Activated CD4-positive, alpha-beta T cell treated with anti-CD3 and anti-CD28 coated beads, Interleukin-10, Interleukin-2, amounts not matched to agents 100 ng/mL and 50 ng/mL, durations not matched to agents 16 hours and 8 hours (primary cell): Measurements from ENCODE around the gene FERMT2.
"Not testable (repeated sequence)": the region's sequence is repeated elsewhere in the genome, so short reads cannot be mapped to it uniquely, and the experiment has no call there.

Source experiments
- DNase-seq: peaks from one replicate; pipeline ENCODE4 v3.0.0-alpha.2; 2020

FERMT2 gene

GRCh38 chr14:52898496-52898895, 52.4 kb downstream of the FERMT2 start:
- no peak for DNase-seq

DNA sequence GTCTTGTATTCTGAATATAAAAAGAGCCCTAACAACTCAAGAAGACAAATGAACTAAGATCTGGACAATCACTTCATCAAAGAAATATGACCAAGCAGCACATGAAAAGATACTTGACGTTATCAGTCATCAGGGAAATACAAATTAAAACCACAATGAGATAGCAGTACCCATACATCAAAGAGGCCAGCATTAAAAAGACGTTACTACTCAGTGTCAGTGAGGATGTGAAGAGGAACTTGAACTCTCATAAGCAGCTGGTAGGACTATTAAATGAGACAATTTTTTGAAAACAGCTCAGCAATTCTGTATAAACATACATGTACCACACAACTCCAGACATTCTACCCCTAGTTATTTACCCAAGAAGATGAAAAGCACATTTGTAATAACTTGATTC, 55.9 kb downstream of the FERMT2 start:
- DNase-seq: peak; percentile 17

DNA sequence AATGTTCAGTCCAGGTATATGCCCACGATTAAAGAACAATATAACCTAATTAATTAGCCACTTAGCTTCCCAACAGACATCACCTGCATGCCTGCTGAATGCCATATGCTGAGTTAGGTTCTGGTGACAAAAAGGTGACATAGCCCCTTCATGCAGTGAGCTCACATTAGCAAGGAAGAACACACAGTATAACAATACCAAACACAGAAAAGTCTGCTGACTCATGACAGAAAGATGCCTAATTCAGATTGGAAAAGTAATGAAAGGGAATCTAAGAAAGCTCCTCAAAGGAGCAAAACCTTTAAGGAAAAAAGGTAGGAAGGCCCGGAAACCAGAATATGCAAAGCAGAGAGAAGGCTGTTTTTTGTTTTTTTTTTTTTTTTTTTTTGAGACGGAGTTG, 59.0 kb downstream of the FERMT2 start:
- no peak for DNase-seq

DNA sequence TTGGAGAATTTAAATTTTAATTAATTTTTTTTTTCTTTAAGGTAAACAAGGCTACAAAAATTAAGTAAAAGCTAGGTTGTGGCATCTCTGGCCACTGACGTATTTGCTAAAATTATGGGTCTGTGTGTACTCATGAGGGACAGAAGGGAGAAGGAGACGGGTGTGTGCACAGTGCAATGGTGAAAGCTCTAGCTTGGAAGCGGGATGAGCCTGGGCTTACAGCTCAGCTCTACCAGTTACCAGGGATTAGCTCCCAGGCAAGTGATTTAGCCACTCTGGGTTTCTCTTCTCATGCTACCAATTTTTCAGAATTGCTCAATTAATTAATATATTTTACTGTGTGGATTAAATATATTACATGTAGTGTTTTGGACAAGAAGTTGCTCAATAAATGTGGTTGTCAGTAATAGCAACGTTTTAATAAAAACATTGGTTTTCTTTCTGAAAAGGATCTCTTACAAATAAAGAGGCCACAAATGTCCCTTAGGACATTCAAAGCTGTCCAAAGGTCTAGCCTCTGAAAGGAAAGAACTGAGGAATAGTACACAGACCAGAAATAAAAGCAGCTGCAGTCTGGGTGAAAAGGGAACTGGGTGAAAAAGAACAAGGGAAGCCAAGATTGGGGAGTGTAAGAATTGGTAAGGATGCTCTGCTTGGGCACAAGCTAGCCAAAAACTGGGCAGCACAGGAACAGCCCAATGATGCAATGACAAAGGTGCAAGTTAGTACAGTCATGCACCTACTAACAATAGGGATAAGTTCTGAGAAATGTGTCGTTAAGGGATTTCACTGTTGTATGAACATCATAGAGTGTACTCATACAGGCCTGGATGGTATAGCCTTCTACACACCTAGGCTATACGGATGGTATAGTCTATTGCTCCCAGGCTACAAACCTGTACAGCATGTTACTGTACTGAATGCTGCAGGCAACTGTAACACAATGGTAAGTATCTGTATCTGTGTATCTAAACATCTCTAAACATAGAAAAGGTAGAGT, 61.7 kb downstream of the FERMT2 start:
- no peak for DNase-seq

GRCh38 chr14:52888159-52888558, 62.7 kb downstream of the FERMT2 start:
- no peak for DNase-seq

- DNase-seq: no peak
These were observed 65.6 kb downstream of the FERMT2 start for GRCh38 chr14:52885230-52885629.

DNA sequence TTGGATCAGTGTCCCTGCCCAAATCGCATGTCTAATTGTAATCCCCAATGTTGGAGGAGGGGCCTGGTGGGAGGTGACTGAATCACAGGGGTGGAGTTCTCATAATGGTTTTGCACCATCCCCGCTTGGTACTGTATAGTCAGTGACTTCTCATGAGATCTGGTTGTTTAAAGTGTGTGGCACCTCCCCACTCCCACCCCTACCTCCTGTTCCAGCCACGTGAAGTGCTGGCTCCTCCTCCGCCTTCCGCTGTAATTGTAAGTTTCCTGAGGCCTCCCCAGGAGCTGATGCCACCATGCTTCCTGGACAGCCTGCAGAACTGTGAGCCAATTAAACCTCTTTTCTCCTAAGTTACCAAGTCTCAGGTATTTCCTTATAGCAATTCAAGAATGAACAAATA, 67.2 kb downstream of the FERMT2 start:
- DNase-seq: no peak

DNA sequence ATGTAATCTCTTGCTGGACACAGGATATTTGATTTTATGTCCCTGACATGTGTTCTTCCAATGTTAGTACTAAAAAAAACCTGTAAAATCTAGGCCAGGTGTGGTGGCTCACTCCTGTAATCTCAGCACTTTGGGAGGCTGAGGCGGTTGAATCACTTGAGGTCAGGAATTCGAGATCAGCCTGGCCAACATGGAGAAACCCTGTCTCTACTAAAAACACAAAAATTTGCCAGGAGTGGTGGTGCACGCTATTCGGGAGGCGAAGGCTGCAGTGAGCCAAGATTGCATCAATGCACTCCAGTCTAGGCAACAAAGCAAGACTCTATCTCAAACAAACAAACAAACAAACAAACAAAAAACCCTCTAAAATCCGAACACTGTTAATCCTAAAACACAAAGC, 68.0 kb downstream of the FERMT2 start:
- no peak for DNase-seq

- DNase-seq: no peak
These were observed 70.9 kb downstream of the FERMT2 start for GRCh38 chr14:52879958-52880357.

DNA sequence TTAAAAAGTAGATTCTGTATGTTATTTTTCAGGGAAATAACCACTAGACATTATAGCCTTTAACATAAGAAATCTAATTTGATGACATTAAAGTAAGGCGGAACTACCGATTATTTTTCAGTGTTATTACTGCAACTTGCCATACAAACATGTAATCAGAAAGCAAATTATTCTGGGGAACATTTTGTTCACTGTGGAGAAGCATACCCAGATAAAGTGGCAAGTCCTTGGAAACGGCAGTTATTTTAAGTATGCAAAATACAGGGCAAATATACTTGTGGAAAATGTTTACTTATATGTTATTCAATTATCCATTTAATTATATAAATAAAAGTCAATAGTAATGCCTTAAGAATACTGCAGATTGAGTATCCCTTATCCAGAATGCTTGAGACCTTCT, 71.9 kb downstream of the FERMT2 start:
- DNase-seq: no peak

DNA sequence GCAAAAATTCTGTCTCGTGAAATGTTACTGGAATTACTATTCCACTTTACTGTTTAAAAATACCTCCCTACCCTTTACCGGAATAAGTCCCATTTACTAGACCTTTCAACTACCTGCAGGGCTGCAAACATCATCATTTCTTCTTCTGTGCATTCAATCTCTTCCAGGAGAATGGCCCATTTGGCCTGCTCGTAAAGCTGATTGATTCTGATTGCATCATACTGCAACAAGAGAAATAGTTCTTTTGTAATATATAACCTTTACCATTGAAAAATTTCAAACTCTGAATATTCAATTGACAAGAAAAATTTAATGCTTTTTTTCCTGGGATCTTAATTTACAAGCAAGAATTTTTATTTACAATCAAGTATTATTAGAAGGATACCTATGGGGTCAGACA, 72.4 kb downstream of the FERMT2 start:
- DNase-seq: no peak

DNA sequence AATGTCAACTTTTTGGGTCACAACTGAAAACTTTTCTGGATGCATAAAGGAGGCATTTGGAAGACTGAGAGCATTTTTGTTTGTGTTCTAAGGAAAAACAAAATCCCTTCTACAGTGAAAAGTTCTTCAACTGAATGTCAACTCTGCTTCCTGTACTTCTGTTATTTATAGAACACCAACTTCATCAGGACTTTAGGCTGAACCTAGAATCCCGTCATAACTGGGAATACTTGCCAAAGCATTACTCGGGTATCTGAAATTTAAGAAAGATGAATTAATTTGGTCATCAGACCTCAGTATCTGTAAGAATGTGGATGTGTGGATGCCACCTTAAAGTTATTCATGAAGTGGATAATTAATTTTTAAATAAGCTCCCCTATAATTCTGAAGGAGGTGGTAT, 73.2 kb downstream of the FERMT2 start:
- no peak for DNase-seq

DNA sequence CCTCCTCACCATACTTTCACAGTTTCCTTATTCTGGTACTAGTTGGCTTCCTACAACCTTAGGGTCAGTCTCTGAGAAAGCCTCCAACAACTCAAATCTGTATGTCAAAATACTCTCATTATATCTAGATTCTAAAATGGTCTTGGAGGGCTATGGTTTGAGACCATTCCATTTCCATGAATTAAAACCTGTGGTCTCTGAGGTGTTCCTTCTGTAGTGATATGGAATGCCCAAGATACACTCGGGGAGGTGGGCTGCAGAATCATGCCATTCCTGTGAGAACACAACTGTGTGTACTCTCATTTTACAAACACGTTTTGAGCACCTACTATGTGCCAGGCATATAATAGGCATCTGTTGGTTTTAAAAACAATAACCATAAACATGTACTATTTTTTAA, 74.0 kb downstream of the FERMT2 start:
- no peak for DNase-seq

GRCh38 chr14:52876311-52876710, 74.5 kb downstream of the FERMT2 start:
- no peak for DNase-seq

- no peak for DNase-seq
These were observed 75.1 kb downstream of the FERMT2 start for GRCh38 chr14:52875707-52876106.

GRCh38 chr14:52874389-52874788, 76.5 kb downstream of the FERMT2 start:
- DNase-seq: no peak

DNA sequence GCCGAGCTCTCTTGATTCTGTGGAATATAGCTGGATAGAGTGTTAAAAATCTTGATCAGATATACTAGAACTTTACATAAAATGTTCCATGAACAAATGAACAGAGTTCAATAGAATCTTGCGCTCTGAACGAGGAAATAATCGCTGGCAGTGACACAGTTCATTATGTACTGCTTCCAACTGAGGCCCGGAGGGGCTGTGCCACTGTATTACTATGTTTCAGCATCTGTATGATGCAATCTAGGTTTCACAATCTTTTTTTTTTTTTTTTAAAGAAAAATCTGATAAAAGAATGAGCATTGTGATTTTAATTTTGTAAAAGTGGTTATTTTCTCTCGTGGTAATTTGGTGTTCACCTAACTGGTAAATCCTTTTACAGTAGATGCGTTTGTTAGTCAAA, 77.2 kb downstream of the FERMT2 start:
- no peak for DNase-seq

DNA sequence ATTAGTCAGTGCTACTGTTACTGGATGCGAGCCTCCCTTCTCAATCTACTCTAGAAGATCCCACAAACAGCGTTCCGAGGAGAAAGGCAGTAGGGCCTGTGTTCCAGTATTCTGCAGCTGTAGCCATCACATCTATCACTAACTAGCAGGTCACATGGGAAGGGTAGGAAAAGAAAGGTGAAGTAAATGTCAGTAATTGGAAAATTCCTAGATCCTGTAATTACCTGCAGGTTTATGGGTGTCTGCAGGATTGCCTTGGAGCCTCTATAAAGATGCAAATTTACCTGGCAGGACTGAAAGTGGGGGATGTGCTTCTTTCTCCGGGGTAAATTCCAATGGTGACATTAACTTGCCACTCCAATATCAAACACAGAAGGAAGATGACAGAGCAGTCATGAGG, 77.8 kb downstream of the FERMT2 start:
- DNase-seq: no peak

GRCh38 chr14:52871606-52872005, 79.2 kb downstream of the FERMT2 start:
- no peak for DNase-seq

- no peak for DNase-seq
These were observed 81.8 kb downstream of the FERMT2 start for GRCh38 chr14:52868911-52869618.

- not testable (repeated sequence) for DNase-seq
These were observed 86.0 kb downstream of the FERMT2 start for GRCh38 chr14:52864893-52865292.

DNA sequence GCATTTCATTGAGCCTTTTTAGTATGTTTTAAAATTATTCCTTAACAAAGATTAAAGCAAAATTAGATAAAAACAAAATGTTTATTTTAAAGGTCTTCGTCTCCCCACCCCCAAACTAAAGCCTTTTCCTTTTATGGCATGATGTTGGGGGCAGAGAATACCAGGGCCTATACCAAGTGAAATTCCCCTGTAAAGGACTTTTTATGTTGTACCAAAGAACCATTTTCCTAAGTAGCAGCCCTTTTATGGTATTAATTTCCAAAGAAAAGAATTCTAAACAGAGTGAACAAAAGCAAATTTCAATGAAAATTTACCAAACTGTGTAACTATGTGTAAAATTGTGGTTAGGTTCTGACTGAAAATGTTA, 87.5 kb downstream of the FERMT2 start:
- no peak for DNase-seq

GRCh38 chr14:52862632-52863333, 88.1 kb downstream of the FERMT2 start:
- DNase-seq: no peak

- DNase-seq: no peak
These were observed 89.4 kb downstream of the FERMT2 start for GRCh38 chr14:52861403-52861802.
